Kidney capillary endothelial cell (primary cell): Measurements from ENCODE around the gene KDSR.
A peak's percentile ranks its signal among the peaks of the same experiment; 100 is the strongest.
"Not testable (repeated sequence)": the region's sequence is repeated elsewhere in the genome, so short reads cannot be mapped to it uniquely, and the experiment has no call there.

Source experiments
- DNase-seq: peaks from one replicate; pipeline ENCODE4 v3.0.0-alpha.2; 2018; ENCODE audit warnings: low spot score

KDSR gene

DNA sequence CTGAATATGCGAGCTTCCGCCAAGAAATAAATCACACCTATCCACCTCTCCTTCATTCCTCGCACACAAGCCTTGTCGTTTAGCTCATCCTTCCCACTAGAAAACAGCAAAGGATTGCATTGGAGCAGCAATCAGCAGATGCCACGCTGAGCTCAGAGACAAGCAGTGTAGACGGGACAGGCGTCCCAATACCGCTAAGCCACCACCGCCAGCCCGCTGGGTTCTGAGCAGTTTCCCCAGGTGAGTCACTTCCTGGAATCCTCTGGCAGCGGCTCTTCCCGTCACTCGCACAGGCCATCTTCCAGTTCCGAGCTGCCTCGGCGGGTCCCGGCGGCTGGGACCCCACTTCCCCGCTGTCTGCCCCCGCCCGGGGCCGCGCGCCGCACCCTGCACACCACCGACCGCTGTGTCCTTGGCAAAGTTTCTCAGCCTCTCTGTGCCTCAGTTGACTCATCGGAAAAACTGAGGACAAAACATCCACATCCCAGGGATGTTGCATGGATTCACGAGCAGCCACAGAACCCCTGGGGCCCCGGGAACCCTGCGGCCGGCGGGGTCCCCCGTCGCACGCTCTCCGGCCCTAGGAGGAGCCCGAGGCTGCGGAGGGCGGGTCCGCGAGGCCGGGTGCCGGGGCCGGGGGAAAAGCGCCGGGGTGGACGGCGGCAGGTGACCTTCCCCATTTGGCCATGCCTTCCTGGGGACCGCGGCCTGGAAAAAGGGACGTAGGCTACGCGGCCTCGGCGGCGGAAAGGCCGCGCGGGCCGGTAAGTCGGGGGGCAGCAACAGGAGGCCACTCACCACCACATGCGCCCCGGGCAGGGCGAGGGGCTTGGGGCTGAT, 573 bp downstream of the KDSR start:
- peak; percentile 81 for DNase-seq

DNA sequence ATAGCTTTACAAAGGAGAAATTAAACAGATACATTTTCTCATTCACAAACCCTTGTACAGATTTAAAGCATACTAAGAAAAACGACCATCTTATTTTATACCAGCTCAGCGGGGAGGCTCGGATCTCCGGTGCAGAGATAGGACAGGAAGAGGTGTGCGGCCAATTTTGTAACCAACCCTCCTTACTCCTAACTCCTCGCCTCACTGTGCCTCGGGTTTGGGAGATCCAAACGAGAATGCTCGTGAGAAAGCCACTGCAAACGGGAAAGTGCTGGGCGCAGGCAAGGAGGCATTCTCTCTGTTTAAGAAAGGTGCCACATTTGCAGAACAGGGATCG, 1.2 kb downstream of the KDSR start:
- no peak for DNase-seq

DNA sequence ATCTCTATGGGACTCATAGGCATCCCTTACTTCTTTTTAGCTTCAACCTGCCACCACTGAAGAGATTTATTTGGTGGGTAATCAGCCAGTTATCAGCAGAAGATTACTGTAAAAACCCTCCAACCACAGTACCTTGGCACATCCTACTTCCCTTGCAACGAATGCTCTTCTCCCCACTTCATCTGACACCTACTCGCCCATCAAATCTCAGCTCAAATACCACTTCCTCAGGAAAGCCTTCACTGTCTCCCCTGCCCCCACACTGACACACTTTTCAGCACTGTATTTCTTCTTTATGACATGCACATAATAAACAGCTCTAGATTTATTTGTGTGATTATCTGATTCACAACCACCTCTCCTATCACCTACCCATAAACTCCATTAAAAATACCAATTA, 3.1 kb downstream of the KDSR start:
- DNase-seq, result no peak

DNA sequence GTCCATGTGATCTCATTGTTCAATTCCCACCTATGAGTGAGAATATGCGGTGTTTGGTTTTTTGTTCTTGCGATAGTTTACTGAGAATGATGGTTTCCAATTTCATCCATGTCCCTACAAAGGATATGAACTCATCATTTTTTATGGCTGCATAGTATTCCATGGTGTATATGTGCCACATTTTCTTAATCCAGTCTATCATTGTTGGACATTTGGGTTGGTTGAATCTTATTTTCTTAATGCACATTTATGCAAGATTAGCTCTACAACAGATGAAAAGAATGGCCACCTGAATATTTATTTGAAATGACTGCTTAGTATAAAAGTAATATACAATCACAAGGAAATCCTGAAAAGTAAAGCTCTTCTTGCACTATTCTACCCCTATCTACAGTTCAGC, 3.6 kb downstream of the KDSR start:
- DNase-seq, result not testable (repeated sequence)

DNA sequence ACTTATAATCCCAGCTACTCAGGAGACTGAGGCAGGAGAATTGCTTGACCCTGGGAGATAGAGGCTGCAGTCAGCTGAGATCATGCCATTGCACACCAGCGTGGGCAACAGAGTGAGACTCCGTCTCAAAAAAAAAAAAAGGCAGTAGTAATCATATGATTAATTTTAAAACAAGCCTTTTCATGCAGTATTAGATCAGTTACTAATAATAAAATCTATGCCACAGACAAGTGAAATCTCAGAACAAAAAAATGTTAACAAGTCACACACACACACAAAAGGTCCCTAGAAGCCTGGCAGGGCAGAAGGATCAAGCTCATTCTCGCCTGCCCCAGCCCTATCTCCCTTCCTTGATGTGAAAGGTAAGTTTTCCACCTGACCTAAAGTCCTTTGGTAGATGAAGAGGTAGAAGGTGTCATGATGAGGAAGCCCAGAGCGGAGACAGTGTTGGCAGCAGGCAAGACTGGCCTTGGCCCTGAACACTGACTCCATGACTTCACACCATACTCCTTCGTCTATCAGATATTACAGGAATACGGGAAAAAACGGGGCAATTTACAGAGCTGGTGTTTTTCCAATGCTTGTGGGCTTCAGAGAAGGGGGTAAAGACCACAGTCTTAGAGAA, 10.6 kb downstream of the KDSR start:
- no peak for DNase-seq

DNA sequence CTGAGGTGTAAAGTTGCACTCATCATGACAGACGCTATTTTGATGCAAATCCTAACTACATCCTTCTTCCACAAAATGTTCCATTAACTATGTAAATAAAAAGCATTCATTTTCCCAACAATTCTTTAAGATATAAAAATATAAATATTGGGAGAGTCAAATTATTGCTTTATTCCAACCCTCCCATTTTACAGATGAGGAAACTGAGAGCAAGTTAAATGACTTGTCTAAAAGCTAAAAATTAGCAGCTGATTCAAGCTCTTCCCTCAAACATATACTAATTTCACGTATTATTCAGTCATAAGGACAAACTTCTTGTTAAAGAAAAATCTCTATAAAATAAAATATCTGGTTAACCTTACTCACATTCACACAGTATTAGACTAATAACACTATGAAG, 16.8 kb downstream of the KDSR start:
- DNase-seq, result no peak

DNA sequence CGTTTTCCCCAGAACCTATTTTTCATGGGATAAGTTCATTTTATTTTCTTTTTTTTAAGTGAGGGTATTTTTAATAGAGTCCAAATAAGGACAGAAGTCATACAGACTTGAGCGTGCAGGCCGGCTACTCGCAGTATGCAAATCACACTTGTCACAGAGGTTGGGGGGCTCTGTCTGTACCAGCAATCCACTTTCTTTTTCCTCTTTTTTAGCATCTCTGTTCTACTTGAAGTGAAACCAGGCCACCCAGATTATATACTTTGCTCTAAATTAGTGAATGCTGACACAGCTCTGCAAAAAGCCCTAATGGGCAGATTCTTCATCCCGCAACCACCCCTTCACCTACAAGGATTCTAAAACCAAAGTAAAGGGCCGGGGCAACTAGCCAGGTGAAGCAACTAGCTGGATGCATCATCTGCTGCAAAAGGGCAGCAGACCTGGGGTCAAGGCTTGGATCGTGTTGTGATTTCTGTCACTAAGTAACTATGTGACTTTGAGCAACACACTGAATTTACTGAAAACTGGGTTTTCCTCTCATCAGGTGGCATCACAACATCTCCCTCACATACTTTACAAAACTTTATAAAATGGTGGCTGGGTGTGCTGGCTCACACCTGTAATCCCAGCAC, 18.4 kb downstream of the KDSR start:
- DNase-seq, result no peak

DNA sequence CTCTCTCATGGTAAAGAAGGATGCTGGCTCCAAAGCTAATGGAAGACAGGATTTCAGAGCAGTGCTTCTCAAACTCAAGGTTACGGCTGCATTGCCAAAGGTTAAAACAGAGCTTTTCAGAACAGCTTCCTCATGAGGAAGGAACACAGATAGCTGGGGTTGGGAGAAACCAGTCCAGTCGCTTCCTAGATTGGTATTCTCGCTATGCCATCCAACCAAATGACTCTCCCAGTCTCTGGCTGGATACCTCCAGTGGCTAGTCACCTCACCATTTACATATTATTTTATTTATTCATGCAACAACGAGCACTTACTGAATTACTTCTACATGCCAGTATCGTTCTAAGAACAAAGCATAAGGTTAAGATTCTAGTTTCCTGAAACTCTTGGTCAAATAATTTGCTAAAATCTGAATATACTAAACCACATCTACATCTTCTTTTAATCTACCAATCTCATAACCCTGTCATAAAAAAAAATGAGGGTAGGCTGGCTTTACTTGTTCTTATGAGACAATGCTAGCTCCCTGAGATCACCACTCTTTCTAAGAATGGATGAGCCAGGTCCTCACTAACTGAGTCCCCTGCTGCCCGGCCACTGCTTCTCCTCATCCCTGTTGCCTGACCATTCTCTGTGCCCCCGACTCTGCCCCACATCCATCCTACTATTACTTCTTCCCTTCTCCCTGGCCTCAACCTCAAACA, 20.4 kb downstream of the KDSR start:
- no peak for DNase-seq

DNA sequence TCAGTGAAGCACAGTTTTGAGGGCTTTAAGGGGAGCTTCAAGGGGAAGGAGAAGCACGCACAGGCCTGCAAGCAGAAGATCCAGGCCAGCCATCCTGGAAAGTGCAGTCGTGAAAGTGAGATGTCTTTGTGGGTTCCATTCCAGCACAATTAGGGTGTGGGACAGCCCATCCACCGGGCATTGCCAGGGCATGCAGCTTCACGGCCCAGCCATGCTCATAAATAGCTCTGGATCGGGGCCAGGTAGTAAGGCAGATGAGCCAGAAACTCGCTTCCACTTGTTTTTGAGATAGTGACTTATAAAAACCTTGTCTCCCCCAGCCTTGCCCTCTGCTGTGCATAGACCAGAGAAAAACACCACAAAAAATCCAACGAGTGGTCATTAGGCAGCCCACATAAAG, 21.0 kb downstream of the KDSR start:
- DNase-seq, result no peak

DNA sequence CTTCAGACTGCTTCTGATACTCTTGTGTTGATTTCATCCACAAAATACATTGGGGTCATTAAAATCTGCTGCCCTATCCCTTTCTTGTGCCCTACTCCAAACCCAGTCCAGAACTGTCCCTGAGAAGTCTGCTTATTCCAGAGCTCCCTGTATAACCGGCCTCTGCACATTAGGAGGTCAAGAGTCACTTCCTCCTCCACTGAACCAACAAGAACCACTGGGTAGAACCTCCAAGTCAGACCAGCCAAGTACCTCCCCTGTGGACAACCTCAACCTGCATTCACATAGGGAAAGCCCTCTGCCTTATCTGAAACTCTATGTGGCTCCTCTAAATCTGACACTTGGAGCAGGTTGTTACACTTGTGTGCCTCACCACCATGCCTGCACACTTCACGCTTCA, 22.1 kb downstream of the KDSR start:
- no peak for DNase-seq

DNA sequence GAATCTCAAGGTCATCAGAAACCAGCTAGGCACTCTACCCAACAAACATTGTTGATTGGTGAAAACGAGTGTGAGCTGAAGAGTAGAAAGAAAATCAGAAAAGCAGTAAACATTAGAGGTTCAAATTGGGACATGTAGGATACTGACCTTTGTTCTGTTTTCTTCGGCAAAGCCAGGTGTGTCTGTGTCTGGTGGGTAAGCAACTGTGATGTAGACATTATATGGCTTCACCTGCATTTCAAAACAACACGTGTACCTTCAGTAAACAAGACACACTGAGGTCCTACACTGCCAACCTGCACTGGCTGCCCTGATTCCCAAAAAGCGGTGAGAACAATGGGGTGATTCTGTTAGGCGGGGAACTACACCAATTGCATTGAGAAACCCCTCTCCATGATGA, 22.7 kb downstream of the KDSR start:
- no peak for DNase-seq

DNA sequence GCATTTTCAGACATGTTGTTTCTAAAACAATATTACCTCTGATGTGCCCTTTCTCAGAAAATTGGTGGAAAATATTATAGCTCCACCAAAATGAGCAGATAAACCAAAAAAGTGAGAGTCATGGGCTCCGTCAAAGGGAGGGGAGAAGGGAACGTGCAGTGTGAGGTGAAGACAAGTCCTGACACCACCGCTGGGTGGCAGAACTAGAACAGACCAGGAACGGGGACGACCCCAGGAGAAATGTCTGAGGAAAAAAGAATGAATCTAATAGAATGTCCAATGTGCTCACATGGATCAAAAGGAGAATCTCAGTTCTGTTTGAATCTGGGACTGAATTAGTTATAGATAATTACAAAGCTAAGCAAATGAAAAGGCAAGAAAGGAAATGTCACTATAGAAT, 24.8 kb downstream of the KDSR start:
- DNase-seq, result peak; percentile 12

DNA sequence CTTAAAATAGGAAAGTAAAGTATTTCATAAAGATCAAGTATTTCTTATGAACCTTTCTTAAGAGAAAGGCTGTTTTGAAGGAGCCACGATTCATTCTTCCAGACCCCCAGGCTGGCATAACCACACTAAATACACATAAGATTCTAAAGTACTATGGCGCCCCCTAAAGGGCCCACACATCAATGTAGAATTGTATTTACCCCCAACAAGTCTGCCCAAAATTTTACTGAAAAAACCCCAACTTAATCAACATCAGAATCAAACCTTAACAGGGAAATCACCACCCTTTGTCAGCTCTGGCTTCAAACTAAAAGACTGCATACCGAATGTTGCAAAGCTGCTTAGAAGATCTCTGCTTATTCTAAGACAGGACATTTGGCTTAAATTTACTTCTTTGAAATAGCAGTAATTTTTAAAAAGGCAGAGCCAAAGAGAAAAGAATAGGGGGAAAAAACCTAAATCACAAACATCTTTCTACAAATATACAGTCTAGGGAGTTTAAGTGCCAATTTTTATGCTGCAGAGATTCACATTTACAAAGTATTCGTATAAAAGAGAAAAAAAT, 27.0 kb downstream of the KDSR start:
- peak; percentile 26 for DNase-seq

DNA sequence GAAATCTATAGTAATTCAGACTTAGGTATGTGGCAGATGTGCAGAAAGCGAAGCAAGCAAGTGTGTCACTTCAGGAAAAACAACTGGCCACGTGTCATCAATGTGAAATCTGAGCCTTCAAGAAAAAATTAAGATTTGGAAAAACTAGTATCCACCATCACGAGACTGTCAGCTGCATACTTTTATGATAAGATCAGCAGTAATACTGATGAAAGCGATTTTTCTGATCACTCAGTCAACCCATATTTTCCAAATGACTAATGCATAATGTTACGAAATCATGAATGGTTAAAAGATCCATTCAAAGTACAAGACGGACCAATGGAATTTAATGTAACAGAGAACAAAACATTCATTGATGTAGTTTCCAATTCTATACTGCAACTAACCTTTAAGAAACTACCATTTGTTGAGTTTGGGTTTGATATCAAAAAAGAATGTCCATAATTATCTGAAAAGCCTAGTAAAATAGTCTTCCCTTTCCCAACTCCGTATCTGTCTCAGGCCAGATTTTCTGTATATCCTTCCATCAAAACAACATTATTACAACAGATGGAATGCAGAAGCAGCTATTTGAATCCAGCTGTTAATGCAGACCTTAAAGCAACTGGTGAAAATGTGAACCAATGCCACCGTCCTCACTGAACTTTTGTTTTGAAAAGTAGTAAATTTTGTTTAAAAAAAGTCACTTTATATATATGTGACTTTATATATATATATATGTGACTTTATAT, 30.5 kb downstream of the KDSR start:
- DNase-seq, result no peak

DNA sequence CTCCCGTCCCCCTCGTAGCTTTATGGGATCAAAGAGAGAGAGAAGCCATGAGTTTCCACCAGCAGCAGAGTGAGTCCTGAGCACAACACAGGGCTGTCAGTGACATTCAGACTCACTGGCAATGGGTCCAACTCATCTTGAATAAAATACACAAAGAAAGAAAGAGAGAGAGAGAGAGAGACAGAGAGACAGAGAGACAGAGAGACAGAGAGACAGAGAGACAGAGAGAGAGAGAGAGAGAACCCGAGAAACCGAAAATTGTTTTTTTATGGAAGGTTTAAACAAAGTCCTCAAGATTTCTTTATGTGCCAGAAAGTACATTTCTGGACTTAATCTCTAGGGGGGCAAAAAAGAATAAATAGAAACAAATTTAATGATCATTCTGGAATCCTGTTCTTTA, 35.9 kb downstream of the KDSR start:
- no peak for DNase-seq

DNA sequence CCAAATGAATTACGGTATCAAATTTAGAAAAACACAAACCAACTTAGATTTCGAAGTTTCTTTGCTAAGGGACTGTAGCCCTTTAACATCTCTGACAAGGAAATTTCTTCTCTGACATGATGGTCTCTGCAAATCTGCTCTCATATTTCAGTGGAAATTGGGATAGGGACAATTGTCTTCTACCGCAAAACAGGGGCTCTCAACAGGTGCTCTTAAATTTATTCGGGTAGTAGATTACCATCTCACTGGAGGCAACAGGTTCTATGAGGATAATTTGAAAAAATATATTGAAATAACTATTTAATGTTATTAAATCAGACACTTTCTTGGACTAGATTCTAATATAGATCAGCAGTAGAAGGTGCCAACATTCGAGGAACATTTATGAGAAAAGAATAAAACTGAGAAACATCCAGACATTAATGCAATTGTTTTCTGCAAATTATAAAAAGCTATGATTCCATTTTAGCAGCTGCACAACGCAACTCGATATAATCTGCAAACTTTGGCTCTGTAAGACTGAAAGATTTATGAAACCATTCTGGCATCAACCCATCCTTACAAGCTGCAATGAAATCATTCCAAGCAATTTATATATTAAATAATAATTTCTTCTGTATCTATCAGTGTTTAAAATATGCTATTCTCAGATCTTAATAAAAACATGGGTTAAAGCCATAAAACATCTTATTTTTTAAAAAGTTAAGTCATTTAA, 37.4 kb downstream of the KDSR start:
- no peak for DNase-seq

DNA sequence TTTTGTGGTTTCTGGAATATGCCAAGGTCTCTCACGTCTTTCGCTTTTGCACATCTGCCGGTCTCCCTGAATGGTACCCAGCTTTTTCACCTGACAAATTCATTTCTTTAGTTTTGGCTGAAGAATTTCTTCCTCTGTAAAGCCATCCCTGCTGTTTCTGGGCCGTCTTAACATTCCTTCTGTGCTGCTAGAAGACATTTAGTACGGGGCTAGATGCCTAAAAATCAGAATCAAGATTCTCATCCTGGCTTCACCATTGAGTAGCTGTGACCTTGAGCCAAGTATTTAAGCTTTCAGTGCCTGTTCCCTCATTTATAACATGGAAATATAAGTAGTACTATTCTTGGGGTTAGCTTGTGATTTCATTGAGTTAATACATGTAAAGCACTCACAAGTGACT, 41.0 kb downstream of the KDSR start:
- no peak for DNase-seq

DNA sequence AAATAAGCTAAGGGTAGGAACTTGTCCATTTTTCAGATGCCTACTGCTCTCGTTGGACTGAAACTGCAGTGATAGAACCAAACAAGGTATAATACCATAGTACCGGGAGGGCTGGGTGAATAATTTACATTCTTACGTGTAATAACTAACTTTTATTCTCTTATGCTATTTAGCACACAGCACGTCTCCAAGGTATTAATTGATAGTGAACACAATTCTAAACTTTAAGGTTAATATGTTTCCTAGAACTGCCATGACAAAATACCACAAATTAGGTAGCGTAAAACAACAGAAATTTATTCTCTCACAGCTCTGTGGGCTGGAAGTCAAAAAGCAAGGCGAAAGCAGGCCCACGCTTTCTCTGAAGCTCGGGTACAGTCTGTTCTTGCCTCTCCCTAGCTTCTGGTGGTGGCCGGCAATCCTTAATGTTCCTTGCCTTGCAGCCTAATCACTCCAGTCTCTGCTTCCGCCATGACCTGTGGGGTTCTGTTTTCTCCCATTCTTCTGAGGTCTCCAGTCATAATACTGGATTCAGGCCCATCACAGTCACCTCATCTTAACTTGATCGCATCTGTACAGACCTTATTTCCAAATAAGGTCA, 41.8 kb downstream of the KDSR start:
- no peak for DNase-seq

DNA sequence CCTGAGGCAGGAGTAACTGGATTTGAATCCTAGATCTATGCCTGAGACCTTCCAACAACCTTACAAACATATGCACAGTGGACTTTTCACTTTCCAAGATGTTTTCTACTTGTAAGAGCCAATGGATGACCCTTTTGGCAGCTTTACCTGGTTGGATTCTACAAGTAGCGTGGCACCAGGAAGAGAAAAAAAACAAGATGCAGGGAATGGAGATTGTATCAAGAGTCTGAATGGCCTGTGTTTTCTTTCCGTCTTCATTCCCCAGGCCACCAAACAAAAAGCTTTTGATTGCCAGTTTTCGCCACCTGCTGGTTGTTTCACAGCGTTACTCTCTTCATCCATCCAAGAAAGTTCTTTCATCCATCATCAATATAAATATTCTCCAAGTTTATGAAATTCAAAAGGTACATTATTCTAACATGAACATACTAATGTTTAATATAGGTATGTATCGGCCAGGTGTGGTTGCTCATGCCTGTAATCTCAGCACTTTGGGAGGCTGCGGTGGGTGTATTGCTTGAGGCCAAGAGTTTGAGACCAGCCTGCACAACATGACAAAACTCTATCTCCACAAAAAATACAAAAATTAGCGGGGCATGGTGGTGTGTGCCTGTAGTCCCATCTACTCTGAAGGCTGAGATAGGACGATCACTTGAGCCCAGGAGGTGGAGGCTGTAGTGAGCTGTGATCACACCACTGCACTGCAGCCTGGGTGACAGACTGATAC, 43.9 kb downstream of the KDSR start:
- peak; percentile 68 for DNase-seq

DNA sequence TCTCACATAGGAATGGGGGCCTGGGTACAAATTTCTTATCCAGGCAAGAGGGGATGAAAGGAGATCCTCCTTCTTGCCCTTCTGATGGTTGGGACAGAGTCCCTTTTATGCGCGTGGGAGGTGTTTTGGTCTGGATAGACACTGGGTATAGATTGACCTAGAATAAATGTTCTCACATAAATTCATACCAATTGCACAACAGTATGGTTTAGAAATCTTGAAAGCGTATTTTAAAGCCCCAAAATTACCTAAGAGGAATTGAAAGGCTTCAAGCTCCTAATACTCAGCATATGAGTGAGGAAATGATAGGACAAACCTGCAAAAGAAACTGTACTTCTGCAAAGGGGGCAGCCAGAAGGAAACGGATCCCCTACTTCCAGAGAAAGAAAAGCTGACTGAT, 44.8 kb downstream of the KDSR start:
- no peak for DNase-seq
